OCI-LY7 (cell line): ENCODE results near the gene TLE4.

ENCODE experiments used
- CTCF ChIP-seq: fragments of 200-600 bp; sonication (generic); conservative IDR thresholded peaks from 2 replicates; pipeline ENCODE4 v1.5.1; 2014; ENCODE audit warnings: mild to moderate bottlenecking, antibody characterized with exemption, low read length, moderate library complexity, mixed read lengths
- EZH2phosphoT487 ChIP-seq: fragments of 200-600 bp; sonication (generic); IDR thresholded peaks from 2 replicates; pipeline ENCODE4 v1.6.1; 2018; ENCODE audit warnings: low read depth, borderline replicate concordance, mild to moderate bottlenecking, mixed run types, antibody characterized with exemption, low read length, moderate library complexity, mixed read lengths

DNA sequence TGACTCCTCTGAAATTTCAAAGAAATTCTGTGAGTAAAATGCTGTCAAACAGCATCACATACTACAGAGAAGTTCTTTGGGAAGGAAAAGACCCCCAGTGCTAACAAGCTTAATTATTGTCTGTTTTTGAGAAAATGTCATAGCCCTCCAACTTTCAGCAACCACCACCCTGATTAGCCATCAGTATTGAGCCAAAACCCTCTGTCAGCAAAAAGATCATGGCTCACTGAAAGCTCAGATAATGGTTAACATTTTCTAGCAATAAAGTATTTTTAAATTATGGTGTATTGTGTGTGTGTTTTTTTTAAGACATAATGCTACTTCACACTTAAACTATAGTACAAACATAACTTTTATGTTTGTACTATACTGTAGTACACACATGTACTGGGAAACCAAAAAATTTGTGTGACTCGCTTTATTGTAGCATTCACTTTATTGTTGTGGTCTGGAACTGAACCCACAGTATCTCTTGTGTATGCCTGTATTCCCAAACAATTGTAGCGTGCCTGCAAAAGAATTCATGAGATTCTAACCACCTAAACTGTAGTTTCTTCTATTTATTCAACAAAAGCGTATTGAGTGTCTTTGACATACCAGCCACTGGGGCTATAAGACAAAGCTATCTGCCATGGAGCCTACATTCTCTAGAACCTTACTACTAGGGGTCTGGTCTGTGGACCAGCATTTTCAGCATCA is 31.6 kb downstream of the TLE4 start:
- TF ChIP-seq CTCF (no peak), EZH2phosphoT487 (no peak)
